H1 (cell line): ENCODE measurements around the gene FLT1. TPM values are rescaled to one million over a fixed set of nuclear protein-coding genes. Genes with fewer than 3 reads are reported as not detected.

Source experiments
- CTCF ChIA-PET: fragments of 300-600 bp; sonication (Branson Sonifier 250); formaldehyde crosslinking; loops from one replicate; lab custom pipeline; 2021; ENCODE audit not compliant: partially characterized antibody; lab: Charles Lee
- POLR2A ChIA-PET: fragments of 300-600 bp; sonication (Branson Sonifier 250); formaldehyde crosslinking; loops from one replicate; lab custom pipeline; 2021; ENCODE audit warnings: inconsistent platforms; ENCODE audit not compliant: partially characterized antibody; lab: Charles Lee
- DNase-seq, 2 experiments: peaks; one replicate each; pipeline versions ENCODE4 v3.0.0 to v3.0.0-alpha.2; 2010 to 2022; ENCODE audit warnings: low spot score in 2 of 2, low read depth in 1 of 2, mixed read lengths in 1 of 2
- FAIRE-seq: peaks from 2 replicates; lab custom pipeline; 2011; peaks lifted over from hg19 to GRCh38; lab: Jason Lieb, UNC
- H2AFZ ChIP-seq: 2 replicates; pipeline ENCODE4 v1.8.1; 2012; ENCODE audit warnings: low read length, inconsistent platforms
- H2AK5ac ChIP-seq: 2 replicates; pipeline ENCODE4 v1.6.1; 2013; ENCODE audit warnings: low read depth, low read length
- H2BK120ac ChIP-seq: replicated peaks from 2 replicates; pipeline ENCODE3; 2013; ENCODE audit warnings: low read depth, low read length, inconsistent platforms
- H2BK12ac ChIP-seq: 2 replicates; pipeline ENCODE4 v1.6.1; 2013; ENCODE audit warnings: low read depth, low read length
- H2BK15ac ChIP-seq: 2 replicates; pipeline ENCODE4 v1.6.1; 2013; ENCODE audit warnings: low read length
- H2BK20ac ChIP-seq: 2 replicates; pipeline ENCODE4 v1.6.1; 2013; ENCODE audit warnings: low read length
- H2BK5ac ChIP-seq: 2 replicates; pipeline ENCODE4 v1.6.1; 2013; ENCODE audit warnings: low read depth, low read length
- H3K14ac ChIP-seq: 2 replicates; pipeline ENCODE4 v1.6.1; 2013; ENCODE audit warnings: inconsistent platforms; ENCODE audit not compliant: insufficient read length
- H3K18ac ChIP-seq: 2 replicates; pipeline ENCODE4 v1.6.1; 2013; ENCODE audit warnings: low read length; ENCODE audit errors: extremely low read depth
- H3K23ac ChIP-seq: 2 replicates; pipeline ENCODE4 v1.6.1; 2013; ENCODE audit warnings: inconsistent platforms; ENCODE audit not compliant: insufficient read length
- H3K23me2 ChIP-seq: 2 replicates; pipeline ENCODE4 v1.6.1; 2013; ENCODE audit warnings: low read depth, low read length
- H3K27ac ChIP-seq: 2 replicates; pipeline ENCODE4 v1.6.1; 2011; ENCODE audit warnings: low read depth, low read length, inconsistent platforms
- H3K27me3 ChIP-seq, 4 experiments: replicated peaks in 1 of 4; 1 replicate in 1 of 4; 2 replicates in 3 of 4; pipeline versions ENCODE4 v1.6.1 to v1.8.1; 2011 to 2013; ENCODE audit warnings: low read length in 3 of 4, mild to moderate bottlenecking in 3 of 4, inconsistent platforms in 2 of 4, mixed read lengths in 2 of 4, moderate library complexity in 1 of 4; ENCODE audit not compliant: control insufficient read depth in 3 of 4, insufficient read depth in 3 of 4; ENCODE audit errors: extremely low read depth in 1 of 4
- H3K36me3 ChIP-seq, 4 experiments: 2 replicates each; pipeline versions ENCODE4 v1.6.1 to v1.8.1; 2011 to 2013; ENCODE audit warnings: mild to moderate bottlenecking in 4 of 4, low read length in 3 of 4, moderate library complexity in 2 of 4, control low read depth in 1 of 4, inconsistent platforms in 1 of 4; ENCODE audit not compliant: insufficient read depth in 4 of 4, control insufficient read depth in 2 of 4
- H3K4ac ChIP-seq: replicated peaks from 2 replicates; pipeline ENCODE3; 2013; ENCODE audit warnings: low read length, low read depth, mixed read lengths, inconsistent platforms; ENCODE audit not compliant: insufficient read length
- H3K4me1 ChIP-seq, 4 experiments: replicated peaks in 1 of 4; 1 replicate in 1 of 4; 2 replicates in 3 of 4; pipeline versions ENCODE4 v1.6.1 to v1.8.1; 2011 to 2013; ENCODE audit warnings: low read length in 3 of 4, inconsistent platforms in 2 of 4, mixed read lengths in 1 of 4; ENCODE audit not compliant: insufficient read depth in 4 of 4, control insufficient read depth in 3 of 4
- H3K4me2 ChIP-seq, 2 experiments: 2 replicates each; pipeline versions ENCODE4 v1.6.1 to v1.8.1; 2011 to 2013; ENCODE audit warnings: low read depth in 2 of 2, low read length in 2 of 2, control low read depth in 1 of 2, inconsistent platforms in 1 of 2, mild to moderate bottlenecking in 1 of 2; ENCODE audit not compliant: insufficient read depth in 1 of 2
- H3K4me3 ChIP-seq, 4 experiments: fragments of 200-600, 300-600 bp in 1 of 4; sonication (generic), shearing (Covaris generic), sonication (Bioruptor Twin) in 1 of 4; 2 replicates each; pipeline versions ENCODE4 v1.5.1 to v1.8.1; 2011 to 2016; ENCODE audit warnings: low read length in 4 of 4, low read depth in 3 of 4, control low read depth in 2 of 4, inconsistent platforms in 2 of 4, mild to moderate bottlenecking in 2 of 4, mixed read lengths in 1 of 4, moderate library complexity in 1 of 4; ENCODE audit not compliant: insufficient read depth in 2 of 4; ENCODE audit errors: extremely low read depth in 1 of 4
- H3K56ac ChIP-seq: replicated peaks from 2 replicates; pipeline ENCODE3; 2013; ENCODE audit warnings: low read depth, mild to moderate bottlenecking, mixed read lengths, low read length, inconsistent platforms; ENCODE audit not compliant: insufficient read length
- H3K79me1 ChIP-seq: 2 replicates; pipeline ENCODE4 v1.6.1; 2013; ENCODE audit warnings: low read depth, low read length, control low read depth
- H3K79me2 ChIP-seq, 2 experiments: 2 replicates each; pipeline versions ENCODE4 v1.6.1 to v1.8.1; 2012 to 2013; ENCODE audit warnings: low read length in 2 of 2, mild to moderate bottlenecking in 2 of 2, inconsistent platforms in 1 of 2; ENCODE audit not compliant: insufficient read depth in 2 of 2, control insufficient read depth in 1 of 2
- H3K9ac ChIP-seq, 4 experiments: replicated peaks in 1 of 4; 1 replicate in 1 of 4; 2 replicates in 3 of 4; pipeline versions ENCODE4 v1.6.1 to v1.8.1; 2011 to 2013; ENCODE audit warnings: low read depth in 3 of 4, low read length in 3 of 4, control low read depth in 2 of 4, mild to moderate bottlenecking in 2 of 4, moderate library complexity in 2 of 4, inconsistent platforms in 1 of 4; ENCODE audit errors: extremely low read depth in 1 of 4
- H3K9me3 ChIP-seq, 2 experiments: 2 replicates each; pipeline versions ENCODE4 v1.6.1 to v1.8.1; 2012 to 2013; ENCODE audit warnings: mild to moderate bottlenecking in 2 of 2, moderate library complexity in 2 of 2, control low read depth in 1 of 2, inconsistent platforms in 1 of 2, low read depth in 1 of 2, low read length in 1 of 2, mixed read lengths in 1 of 2; ENCODE audit not compliant: insufficient read depth in 2 of 2
- H4K20me1 ChIP-seq, 2 experiments: replicated peaks in 1 of 2; 2 replicates each; pipeline versions ENCODE3 to v1.8.1; 2011 to 2013; ENCODE audit warnings: inconsistent platforms in 2 of 2, low read length in 2 of 2, mild to moderate bottlenecking in 1 of 2; ENCODE audit not compliant: insufficient read depth in 2 of 2, control insufficient read depth in 1 of 2
- H4K5ac ChIP-seq: 2 replicates; pipeline ENCODE4 v1.6.1; 2013; ENCODE audit warnings: low read length, low read depth, mixed read lengths, inconsistent platforms; ENCODE audit not compliant: insufficient read length
- H4K8ac ChIP-seq: 2 replicates; pipeline ENCODE4 v1.8.0; 2013; ENCODE audit warnings: mild to moderate bottlenecking, moderate library complexity, low read length, inconsistent platforms; ENCODE audit not compliant: insufficient read depth; ENCODE audit errors: extremely low read depth
- H4K91ac ChIP-seq: replicated peaks from 2 replicates; pipeline ENCODE3; 2013; ENCODE audit warnings: low read length, mixed read lengths, inconsistent platforms; ENCODE audit not compliant: insufficient read length
- ATF3 ChIP-seq: IDR thresholded peaks from 2 replicates; pipeline ENCODE4 v1.6.1; 2011; ENCODE audit warnings: low read depth, mild to moderate bottlenecking, low read length; ENCODE audit not compliant: insufficient read depth
- BRCA1 ChIP-seq: IDR thresholded peaks from 2 replicates; pipeline ENCODE4 v1.6.1; 2012; ENCODE audit warnings: low read depth, low read length, improper control_type of control experiment
- POLR2A ChIP-seq, 2 experiments: IDR thresholded peaks; 1 replicate in 1 of 2; 2 replicates in 1 of 2; pipeline ENCODE4 v1.6.1; 2011; ENCODE audit warnings: low read depth in 2 of 2, low read length in 2 of 2, mild to moderate bottlenecking in 2 of 2; ENCODE audit errors: control extremely low read depth in 1 of 2
- TEAD4 ChIP-seq: IDR thresholded peaks from 2 replicates; pipeline ENCODE4 v1.6.1; 2012; ENCODE audit warnings: low read depth, low read length, inconsistent platforms, mixed read lengths
- YY1 ChIP-seq: IDR thresholded peaks from 2 replicates; pipeline ENCODE4 v1.6.1; 2011; ENCODE audit warnings: low read depth, mild to moderate bottlenecking, low read length
- WGBS, 2 experiments: shearing (Covaris generic) in 1 of 2; methylation state at CpG; one replicate each; pipeline versions ENCODE4 v1.1.6 to v1.1.7; 2013 to 2015; ENCODE audit warnings: low lambda C conversion rate in 2 of 2, mixed read lengths in 2 of 2, inconsistent platforms in 1 of 2, low coverage in 1 of 2, missing lambda C conversion rate in 1 of 2; ENCODE audit not compliant: insufficient replicate concordance in 2 of 2, insufficient coverage in 1 of 2, insufficient read length in 1 of 2; ENCODE audit errors: extremely low coverage in 1 of 2, missing lambda C conversion rate in 1 of 2; 5-methylcytosine and 5-hydroxymethylcytosine counted together
- polyA plus RNA-seq, 7 experiments: library from polyadenylated mRNA; depleted of rRNA in 3 of 7; stranded (reverse) in 5 of 7; unstranded in 2 of 7; fragments of >200 nt in 5 of 7; fragments of 200-250 nt in 2 of 7; gene quantifications; 1 replicate in 5 of 7; 2 replicates in 1 of 7; 4 replicates in 1 of 7; pipeline versions ENCODE4 v1.2.1 to v1.2.3, GENCODE V29; 2011 to 2013; ENCODE audit warnings: missing spikeins in 2 of 7, mixed read lengths in 2 of 7
- total RNA-seq: library from RNA; stranded (reverse); fragmentation: NEBNext Ultra II Directional; extraction: Animal tissue kit (Norgen Biotek cat#: 25700); gene quantifications from 2 replicates; pipeline ENCODE4 v1.2.1, GENCODE V29; 2021

Gene FLT1
- total and polyA plus RNA-seq, 2 of the 8 experiments (the other 6 are each of a cell fraction or from before 2014, with no cell fraction given): 19.7 to 90.2 TPM

- Histone ChIP-seq H3K9ac (no peak overlapping the region), H3K14ac (no peak overlapping the region), H2BK120ac (no peak overlapping the region), H2AFZ (no peak overlapping the region), H4K5ac (no peak overlapping the region), H2BK12ac (no peak overlapping the region), H3K79me2 (no peaks in the 10 kb centered on the region), H3K23me2 (no peaks in the 10 kb centered on the region), H3K27me3 (no peaks in the 10 kb centered on the region; a peak in 1 of 7 replicates), H2BK20ac (no peak overlapping the region), H3K79me1 (no peaks in the 10 kb centered on the region), H3K36me3 (no peaks in the 10 kb centered on the region), H2BK5ac (no peak overlapping the region), H4K8ac (no peak overlapping the region), H3K18ac (no peak overlapping the region), H3K4me1 (peaks cover 0 to under 1% (median 0%) of the 10 kb centered on the region in 4 experiments; a peak in 2 of 7 replicates), H4K20me1 (no peaks in the 10 kb centered on the region), H3K23ac (no peak overlapping the region), H4K91ac (no peak overlapping the region), H3K56ac (no peak overlapping the region), H3K9me3 (no peaks in the 10 kb centered on the region), H3K27ac (no peak overlapping the region), H3K4me3 (no peak overlapping the region), H2BK15ac (no peak overlapping the region), H2AK5ac (no peak overlapping the region), H3K4me2 (no peak overlapping the region), H3K4ac (no peak overlapping the region)
- CTCF ChIA-PET: no interaction called here
- POLR2A ChIA-PET: no interaction called here
- DNase-seq: peak in 1 of 2 experiments; percentile 24
- no peak for TF ChIP-seq YY1
- TF ChIP-seq BRCA1: no peak
- TF ChIP-seq TEAD4: no peak
- TF ChIP-seq ATF3: no peak
- no peak for TF ChIP-seq POLR2A (IDR thresholded peaks at IDR 0.05; ENCODE audit: control extremely low read depth in 1 of 2, low read depth in 2 of 2, low read length in 2 of 2)
- no peak for FAIRE-seq
- 95% methylated on average over 1 of the region's 1 CpG; no CpG with 5 or more reads in 1 of the 2 experiments for WGBS, 2 experiments
These were observed 15.6 kb upstream of the FLT1 start for GRCh38 chr13:28510542-28510941.
